Activated T-cell treated with anti-CD3 and anti-CD28 coated beads for 24 hours (primary cell): ENCODE measurements around the gene ZNF423.

ENCODE experiments used
- DNase-seq: peaks from one replicate; pipeline ENCODE4 v3.0.0-alpha.2; 2020; ENCODE audit warnings: low read depth

ZNF423 gene

GRCh38 chr16:49552313-49552928 is 303.5 kb downstream of the ZNF423 start:
- no peak for DNase-seq

GRCh38 chr16:49550666-49551065 is 305.2 kb downstream of the ZNF423 start:
- no peak for DNase-seq

GRCh38 chr16:49550140-49550539 is 305.8 kb downstream of the ZNF423 start:
- DNase-seq, result no peak

GRCh38 chr16:49548325-49548970 is 307.5 kb downstream of the ZNF423 start:
- DNase-seq, result no peak

GRCh38 chr16:49547448-49547847 is 308.5 kb downstream of the ZNF423 start:
- DNase-seq, result no peak

GRCh38 chr16:49546735-49547134 is 309.2 kb downstream of the ZNF423 start:
- no peak for DNase-seq

- no peak for DNase-seq
These were observed 310.0 kb downstream of the ZNF423 start for GRCh38 chr16:49545741-49546448.

- DNase-seq, result no peak
These were observed 310.7 kb downstream of the ZNF423 start for GRCh38 chr16:49545243-49545642.

- DNase-seq, result no peak
These were observed 311.1 kb downstream of the ZNF423 start for GRCh38 chr16:49544828-49545227.

GRCh38 chr16:49543631-49543946 is 312.3 kb downstream of the ZNF423 start:
- DNase-seq, result no peak

GRCh38 chr16:49542946-49543630 is 312.8 kb downstream of the ZNF423 start:
- no peak for DNase-seq

GRCh38 chr16:49542391-49542891 is 313.5 kb downstream of the ZNF423 start:
- DNase-seq, result no peak

- DNase-seq, result no peak
These were observed 315.1 kb downstream of the ZNF423 start for GRCh38 chr16:49540836-49541235.

GRCh38 chr16:49539758-49540157 is 316.2 kb downstream of the ZNF423 start:
- DNase-seq, result no peak

GRCh38 chr16:49537924-49538459 is 317.9 kb downstream of the ZNF423 start:
- no peak for DNase-seq

GRCh38 chr16:49534901-49535610 is 320.9 kb downstream of the ZNF423 start:
- no peak for DNase-seq

- no peak for DNase-seq
These were observed 322.5 kb downstream of the ZNF423 start for GRCh38 chr16:49533422-49533821.

- DNase-seq, result no peak
These were observed 323.0 kb downstream of the ZNF423 start for GRCh38 chr16:49532873-49533272.

GRCh38 chr16:49531931-49532840 is 323.7 kb downstream of the ZNF423 start:
- DNase-seq, result no peak

- no peak for DNase-seq
These were observed 324.5 kb downstream of the ZNF423 start for GRCh38 chr16:49531425-49531824.
